GM23248 (cell line): ENCODE results near the gene CCDC47.

ENCODE experiments used
- EZH2 ChIP-seq: fragments of 200-600 bp; sonication (generic); IDR thresholded peaks from 2 replicates; pipeline ENCODE4 v1.6.1; 2018; ENCODE audit warnings: antibody characterized with exemption, mild to moderate bottlenecking; ENCODE audit not compliant: insufficient read depth, poor library complexity, severe bottlenecking
- EZH2phosphoT487 ChIP-seq: fragments of 200-600 bp; sonication (generic); IDR thresholded peaks from 2 replicates; pipeline ENCODE4 v1.6.1; 2018; ENCODE audit warnings: antibody characterized with exemption, moderate library complexity, mild to moderate bottlenecking, low read depth; ENCODE audit not compliant: insufficient read depth

DNA sequence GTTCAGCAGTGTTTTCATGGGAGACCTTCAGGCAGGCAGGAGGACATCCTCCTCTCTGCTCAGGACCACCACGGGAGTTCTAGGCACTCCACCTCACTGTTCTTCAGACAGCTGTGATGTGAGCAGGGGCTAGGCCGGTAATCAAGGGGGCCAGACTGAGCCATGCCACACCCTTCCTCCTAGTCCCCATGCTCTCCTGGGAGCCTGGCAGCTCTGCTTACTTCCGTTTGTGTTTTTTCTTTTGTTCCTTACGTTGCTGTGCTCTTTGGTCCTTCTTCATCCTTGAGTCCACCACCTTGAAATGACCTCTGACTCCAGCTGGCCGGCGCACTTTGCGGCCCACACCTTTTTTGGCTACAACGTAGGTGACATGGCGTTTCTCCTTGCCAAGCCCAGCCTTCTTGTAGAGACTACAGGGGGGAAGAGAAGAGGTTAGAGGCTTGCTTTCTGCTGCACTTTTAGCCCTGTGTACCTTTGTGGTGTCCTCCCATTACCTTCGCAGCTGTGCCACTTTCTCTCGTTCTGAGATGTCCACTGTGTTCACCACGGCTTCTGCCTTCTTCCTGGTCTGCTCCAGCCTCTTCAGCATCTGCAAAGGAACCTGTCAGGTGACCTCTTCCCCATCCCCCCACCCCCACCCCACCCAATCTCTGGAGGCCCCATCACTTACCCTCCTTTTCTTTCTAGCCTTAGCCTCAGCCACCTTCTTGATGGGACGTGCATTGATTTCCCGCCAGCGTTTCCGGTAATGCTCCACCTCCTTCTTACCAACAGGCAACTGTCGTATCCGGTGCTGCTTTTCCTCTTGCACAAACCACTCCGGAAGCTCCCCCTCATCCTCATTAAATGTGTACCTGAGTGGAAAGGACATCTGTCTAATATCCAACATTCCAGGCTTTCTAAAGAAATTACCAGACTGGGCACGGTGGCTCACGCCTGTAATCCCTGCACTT, 46.5 kb upstream of the CCDC47 start:
- no peak for TF ChIP-seq EZH2
- no peak for TF ChIP-seq EZH2phosphoT487
